Stomach (tissue), 4 donors: ENCODE results near the gene DHRS7B.

Experiments used
- CTCF ChIP-seq, 7 experiments: fragments of 450-650 bp in 4 of 7; fragments of 200-600 bp in 3 of 7; sonication (generic) in 3 of 7; IDR thresholded peaks; one replicate each; pipeline ENCODE4 v1.5.1; 2016 to 2019; ENCODE audit warnings: antibody characterized with exemption in 7 of 7, control low read depth in 2 of 7, mild to moderate bottlenecking in 1 of 7
- EP300 ChIP-seq: sonication (generic); formaldehyde crosslinking; IDR thresholded peaks from one replicate; pipeline ENCODE4 v1.6.1; 2017; ENCODE audit warnings: antibody characterized with exemption
- POLR2A ChIP-seq, 4 donors: fragments of 450-650 bp; IDR thresholded peaks; one replicate each; pipeline ENCODE4 v1.6.1; 2016; ENCODE audit warnings: antibody characterized with exemption in 4 of 4, control low read depth in 2 of 4, mild to moderate bottlenecking in 1 of 4, moderate library complexity in 1 of 4
- POLR2AphosphoS5 ChIP-seq, 3 donors: sonication (generic); formaldehyde crosslinking; IDR thresholded peaks; one replicate each; pipeline ENCODE4 v1.6.1; 2016; ENCODE audit warnings: antibody characterized with exemption in 3 of 3

GRCh38 chr17:21172846-21173245 is 46.1 kb downstream of the DHRS7B start:
- TF ChIP-seq CTCF (IDR thresholded peaks at IDR 0.05), result no peak
- TF ChIP-seq POLR2A (IDR thresholded peaks at IDR 0.05), result no peak
- TF ChIP-seq EP300, result no peak
- TF ChIP-seq POLR2AphosphoS5 (IDR thresholded peaks at IDR 0.05), result no peak
